HEK293T (cell line): ENCODE data around the gene CNTRL.
"Not testable (repeated sequence)": the region's sequence is repeated elsewhere in the genome, so short reads cannot be mapped to it uniquely, and the experiment has no call there.

Experiments used
- CTCF ChIA-PET: fragments of 350-600 bp; formaldehyde crosslinking; extraction: SDS; loops from one replicate; lab custom pipeline; 2021; ENCODE audit warnings: antibody characterized with exemption, inconsistent platforms; lab: Yijun Ruan, JAX
- POLR2A ChIA-PET: fragments of 350-600 bp; formaldehyde crosslinking; extraction: SDS; loops from one replicate; lab custom pipeline; 2020; ENCODE audit warnings: antibody characterized with exemption, inconsistent platforms; lab: Yijun Ruan, JAX
- DNase-seq: peaks from one replicate; pipeline ENCODE4 v3.0.0; 2012; ENCODE audit warnings: mixed read lengths; ENCODE audit errors: extremely low spot score
- ARNT ChIP-seq: fragments of 450-650 bp; IDR thresholded peaks from 2 replicates; pipeline ENCODE4 v1.6.1; 2017; ENCODE audit warnings: mild to moderate bottlenecking
- BHLHE40 ChIP-seq: fragments of 450-650 bp; IDR thresholded peaks from 2 replicates; pipeline ENCODE4 v1.6.1; 2016; ENCODE audit warnings: mild to moderate bottlenecking, moderate library complexity, borderline replicate concordance
- CTBP1 ChIP-seq: fragments of 450-650 bp; IDR thresholded peaks from 2 replicates; pipeline ENCODE4 v1.6.1; 2016; ENCODE audit warnings: borderline replicate concordance
- ELF4 ChIP-seq: fragments of 450-650 bp; IDR thresholded peaks from 2 replicates; pipeline ENCODE4 v1.6.1; 2017; ENCODE audit warnings: antibody characterized with exemption
- FOXA1 ChIP-seq: fragments of 450-650 bp; IDR thresholded peaks from 2 replicates; pipeline ENCODE4 v1.6.1; 2016; ENCODE audit warnings: mild to moderate bottlenecking
- FOXK2 ChIP-seq: fragments of 450-650 bp; IDR thresholded peaks from 2 replicates; pipeline ENCODE4 v1.6.1; 2016; ENCODE audit warnings: mild to moderate bottlenecking
- FOXM1 ChIP-seq: fragments of 450-650 bp; IDR thresholded peaks from 2 replicates; pipeline ENCODE4 v1.6.1; 2017; ENCODE audit warnings: mild to moderate bottlenecking, borderline replicate concordance
- HDGF ChIP-seq: fragments of 450-650 bp; IDR thresholded peaks from 2 replicates; pipeline ENCODE4 v1.6.1; 2017; ENCODE audit warnings: antibody characterized with exemption, borderline replicate concordance
- L3MBTL2 ChIP-seq: fragments of 450-650 bp; conservative IDR thresholded peaks from 2 replicates; pipeline ENCODE4 v1.6.1; 2016; ENCODE audit warnings: mild to moderate bottlenecking
- LEF1 ChIP-seq: fragments of 450-650 bp; IDR thresholded peaks from 2 replicates; pipeline ENCODE4 v1.6.1; 2017; ENCODE audit warnings: mild to moderate bottlenecking, borderline replicate concordance
- NFRKB ChIP-seq: fragments of 450-650 bp; IDR thresholded peaks from 2 replicates; pipeline ENCODE4 v1.6.1; 2016; ENCODE audit warnings: mild to moderate bottlenecking, moderate library complexity
- PKNOX1 ChIP-seq: fragments of 450-650 bp; IDR thresholded peaks from 2 replicates; pipeline ENCODE4 v1.6.1; 2016
- SP1 ChIP-seq: fragments of 450-650 bp; IDR thresholded peaks from 2 replicates; pipeline ENCODE4 v1.6.1; 2017
- SUZ12 ChIP-seq: fragments of 450-650 bp; IDR thresholded peaks from 2 replicates; pipeline ENCODE4 v1.6.1; 2016; ENCODE audit warnings: mild to moderate bottlenecking
- TARDBP ChIP-seq: fragments of 450-650 bp; IDR thresholded peaks from 2 replicates; pipeline ENCODE4 v1.6.1; 2016
- ZNF384 ChIP-seq: fragments of 450-650 bp; IDR thresholded peaks from 2 replicates; pipeline ENCODE4 v1.6.1; 2016

The CNTRL gene

DNA sequence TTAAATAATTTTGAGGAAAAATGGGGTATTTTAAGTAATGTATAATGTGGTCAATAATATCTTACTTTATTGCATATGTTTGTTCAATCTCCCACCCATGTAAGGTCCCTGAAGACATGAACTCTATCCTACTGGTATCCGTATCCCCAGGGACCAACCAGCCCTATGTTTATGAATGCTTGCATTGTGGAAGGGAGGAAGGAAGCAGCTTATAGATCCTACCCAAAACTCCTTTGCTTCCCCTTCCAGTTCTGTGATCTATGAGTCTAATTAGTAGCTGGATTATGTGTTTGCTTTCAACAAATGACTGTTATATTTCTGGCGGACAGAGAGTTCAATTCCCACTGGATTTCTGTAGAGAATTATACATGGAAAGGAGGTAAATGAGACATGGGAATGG, 45.6 kb downstream of the CNTRL start:
- no peak for TF ChIP-seq FOXM1
- no peak for TF ChIP-seq ARNT
- TF ChIP-seq LEF1 = no peak
- TF ChIP-seq ZNF384 = no peak
- no peak for TF ChIP-seq ELF4
- no peak for TF ChIP-seq BHLHE40
- TF ChIP-seq HDGF = no peak
- no peak for TF ChIP-seq SUZ12
- no peak for TF ChIP-seq FOXK2
- no peak for DNase-seq
- POLR2A ChIA-PET = no interaction called here
- CTCF ChIA-PET = interaction anchor here (0.7 kb wide), 1 partner anchor 30 kb away, joined by 3 read pairs; no protein-coding TSS in a partner anchor

DNA sequence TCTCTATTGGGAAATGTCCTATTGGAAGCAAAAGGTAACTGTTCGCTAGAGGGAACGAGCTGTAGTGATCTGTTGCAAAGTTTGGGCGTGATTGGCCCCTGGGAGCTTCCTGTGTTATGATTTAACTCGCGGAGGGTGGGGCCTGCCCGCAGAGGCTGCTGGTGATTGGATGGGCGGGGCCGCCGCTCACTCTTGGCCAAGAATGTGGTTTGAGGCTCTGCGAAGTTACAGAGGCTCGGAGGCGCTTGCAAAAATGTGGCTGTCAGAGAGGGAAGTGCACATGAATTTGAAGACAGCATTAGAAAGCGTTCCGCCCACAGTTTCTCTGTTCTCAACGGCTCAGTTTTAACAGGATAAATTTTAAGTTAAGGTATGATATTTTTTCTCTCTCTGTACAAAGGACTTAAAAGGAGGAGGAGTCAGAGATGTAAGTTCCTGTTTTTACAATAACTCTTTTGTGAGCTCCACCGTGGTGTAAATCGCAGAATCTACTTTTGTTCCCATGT, 46.9 kb downstream of the CNTRL start:
- CTCF ChIA-PET = no interaction called here
- peak; percentile 90 for DNase-seq
- POLR2A ChIA-PET = interaction anchor here (0.8 to 1.6 kb wide), 8 partner anchors 10 to 88 kb away, joined by 3 to 7 read pairs (median 4); no protein-coding TSS in a partner anchor
- TF ChIP-seq NFRKB (no peak), TARDBP (no peak), FOXM1 (peak; percentile 96), CTBP1 (no peak), SP1 (no peak), FOXK2 (no peak), HDGF (no peak), L3MBTL2 (peak; percentile 86), LEF1 (no peak), ARNT (no peak), BHLHE40 (no peak), ELF4 (no peak), FOXA1 (no peak), SUZ12 (no peak), ZNF384 (no peak), PKNOX1 (peak; percentile 98)

DNA sequence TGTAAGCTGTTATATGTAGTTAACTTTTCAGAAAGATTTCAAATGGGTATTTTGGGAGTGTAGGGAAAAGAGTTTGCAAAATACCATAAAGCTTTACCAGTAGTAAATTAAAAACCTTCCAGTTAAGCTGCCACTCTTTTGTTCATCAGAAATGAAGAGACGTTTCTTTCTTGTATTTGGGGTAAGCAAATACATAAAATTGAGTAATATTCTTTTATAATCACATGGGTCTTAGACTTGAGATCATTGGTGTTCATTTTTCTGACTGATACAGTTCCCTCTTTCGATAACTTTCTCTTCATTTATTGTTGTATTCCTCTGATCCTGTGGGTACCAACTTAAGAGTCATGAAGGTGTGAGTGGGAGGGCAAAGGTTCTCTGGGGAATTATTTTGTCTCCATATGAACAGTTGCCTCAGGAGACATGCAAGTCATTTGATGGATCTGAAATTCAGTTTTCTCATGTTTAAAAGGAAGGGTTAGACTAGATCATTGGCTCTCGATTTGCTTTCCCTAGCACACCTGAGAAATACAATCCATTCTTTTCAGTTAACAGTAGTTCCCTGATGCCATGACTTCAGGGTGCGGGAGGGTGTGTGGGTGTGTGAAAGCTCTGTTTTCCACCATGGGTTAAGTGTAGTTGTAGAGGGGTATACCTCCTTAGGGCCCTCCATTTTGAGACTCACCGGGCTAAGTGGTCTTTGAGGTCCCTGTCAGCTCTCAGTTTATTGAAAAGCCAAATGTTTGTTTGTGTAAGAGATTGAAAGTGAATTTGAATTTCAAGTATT, 47.7 kb downstream of the CNTRL start:
- no peak for DNase-seq
- ChIA-PET POLR2A (interaction anchor here (1.4 to 1.6 kb wide), 4 partner anchors 10 to 87 kb away, joined by 3 to 7 read pairs (median 6); no protein-coding TSS in a partner anchor), CTCF (no interaction called here)
- TF ChIP-seq LEF1 (no peak), BHLHE40 (no peak), SP1 (no peak)

- ChIA-PET CTCF (no interaction called here), POLR2A (no interaction called here)
- DNase-seq = no peak
- TF ChIP-seq HDGF = no peak
- no peak for TF ChIP-seq TARDBP
- no peak for TF ChIP-seq ARNT
- no peak for TF ChIP-seq FOXM1
- TF ChIP-seq BHLHE40 = no peak
- no peak for TF ChIP-seq SUZ12
- no peak for TF ChIP-seq SP1
- no peak for TF ChIP-seq LEF1
Measured at GRCh38 chr9:121123816-121124535, 49.2 kb downstream of the CNTRL start.

- POLR2A ChIA-PET = no interaction called here
- no peak for DNase-seq
- CTCF ChIA-PET = interaction anchor here (0.6 kb wide), 2 partner anchors 141 to 149 kb away, joined by 3 to 4 read pairs; no protein-coding TSS in a partner anchor
- TF ChIP-seq FOXK2 = no peak
- TF ChIP-seq BHLHE40 = no peak
- TF ChIP-seq ARNT = no peak
- TF ChIP-seq HDGF = no peak
- no peak for TF ChIP-seq FOXA1
- TF ChIP-seq SP1 = no peak
- TF ChIP-seq ZNF384 = no peak
- TF ChIP-seq L3MBTL2 = no peak
Measured at GRCh38 chr9:121125590-121125989, 50.8 kb downstream of the CNTRL start.

GRCh38 chr9:121129384-121129783, 54.6 kb downstream of the CNTRL start:
- DNase-seq, POLR2A ChIA-PET: not testable (repeated sequence)

DNA sequence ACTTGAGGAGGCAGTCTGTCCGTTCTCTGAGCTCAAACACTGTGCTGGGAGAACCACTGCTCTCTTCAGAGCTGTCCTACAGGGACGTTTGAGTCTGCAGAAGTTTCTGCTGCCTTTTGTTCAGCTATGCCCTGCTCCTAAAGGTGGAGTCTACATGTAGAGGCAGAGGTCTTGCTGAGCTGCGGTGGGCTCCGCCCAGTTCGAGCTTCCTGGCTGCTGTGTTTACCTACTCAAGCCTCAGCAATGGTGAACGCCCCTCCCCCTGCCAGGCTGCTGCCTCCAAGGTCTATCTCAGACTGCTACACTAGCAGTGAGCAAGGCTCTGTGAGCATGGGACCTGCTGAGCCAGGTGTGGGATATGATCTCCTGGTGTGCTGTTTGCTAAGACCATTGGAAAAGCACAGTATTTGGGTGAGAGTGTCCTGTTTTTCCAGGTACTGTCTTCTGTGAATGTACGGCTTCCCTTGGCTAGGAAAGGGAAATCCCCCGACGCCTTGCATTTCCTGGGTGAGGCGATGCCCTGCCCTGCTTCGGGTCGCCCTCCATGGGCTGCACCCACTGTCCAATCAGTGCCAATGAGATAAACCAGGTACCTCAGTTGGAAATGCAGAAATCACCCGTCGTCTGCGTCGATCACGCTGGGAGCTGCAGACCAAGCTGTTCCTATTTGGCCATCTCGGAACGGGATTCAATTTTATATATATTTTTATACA, 58.5 kb downstream of the CNTRL start:
- DNase-seq = no peak
- TF ChIP-seq ZNF384 (no peak), HDGF (no peak), SP1 (no peak), L3MBTL2 (no peak), ELF4 (no peak), BHLHE40 (no peak), PKNOX1 (no peak), ARNT (no peak), CTBP1 (no peak), FOXK2 (no peak), TARDBP (no peak), FOXM1 (no peak), SUZ12 (no peak)
- ChIA-PET CTCF (interaction anchor here (0.6 kb wide), 2 partner anchors 29 to 81 kb away, joined by 3 to 5 read pairs; no protein-coding TSS in a partner anchor), POLR2A (interaction anchor here (1.8 kb wide), 1 partner anchor 11 kb away, joined by 7 read pairs; no protein-coding TSS in a partner anchor)

More at GRCh38 chr9:121129384-121129783, 54.6 kb downstream of the CNTRL start:
- CTCF ChIA-PET = not testable (repeated sequence)
